Left ventricle myocardium inferior (tissue), 1 donor: ENCODE results near the gene ANK3. TPM values are rescaled to one million over a fixed set of nuclear protein-coding genes. Genes with fewer than 3 reads are reported as not detected.

Experiments
- DNase-seq: peaks from one replicate; pipeline ENCODE4 v3.0.0-alpha.2; 2020
- H3K27ac ChIP-seq: fragments of 200-600 bp; replicated peaks from 2 replicates; pipeline ENCODE4 v1.8.0; 2021
- H3K27me3 ChIP-seq: fragments of 200-600 bp; 2 replicates; pipeline ENCODE4 v1.8.0; 2021; ENCODE audit warnings: low read depth
- H3K36me3 ChIP-seq: fragments of 200-600 bp; 2 replicates; pipeline ENCODE4 v1.8.0; 2021
- H3K4me1 ChIP-seq: fragments of 200-600 bp; 2 replicates; pipeline ENCODE4 v1.8.0; 2021
- H3K4me3 ChIP-seq: fragments of 200-600 bp; 2 replicates; pipeline ENCODE4 v1.8.0; 2021; ENCODE audit warnings: mild to moderate bottlenecking, moderate library complexity
- H3K9me3 ChIP-seq: fragments of 200-600 bp; replicated peaks from 2 replicates; pipeline ENCODE4 v1.8.0; 2021
- intact Hi-C: fragments of 100-400 bp; cut with micrococcal nuclease; formaldehyde crosslinking; loops from one replicate; pipeline ENCODE4 v1.11.0; 2022
- total RNA-seq: library from RNA; stranded (reverse); fragmentation: NEBNext Ultra II Directional; extraction: Animal tissue kit (Norgen Biotek cat#: 25700); gene quantifications from one replicate; pipeline ENCODE4 v1.2.1, GENCODE V29; 2021
- TF ChIP-seq, protein P1 (sequence below): fragments of 200-600 bp; IDR thresholded peaks from 2 replicates; pipeline ENCODE4 v1.8.0; 2021; ENCODE audit warnings: antibody characterized with exemption, mild to moderate bottlenecking, borderline replicate concordance
- donor health status: DM: no; HTN: yes; CAD: no; lungs with severe emphysema.

The ANK3 gene
- total RNA-seq, 1 donor from 2014 or later, result 179 TPM

DNA sequence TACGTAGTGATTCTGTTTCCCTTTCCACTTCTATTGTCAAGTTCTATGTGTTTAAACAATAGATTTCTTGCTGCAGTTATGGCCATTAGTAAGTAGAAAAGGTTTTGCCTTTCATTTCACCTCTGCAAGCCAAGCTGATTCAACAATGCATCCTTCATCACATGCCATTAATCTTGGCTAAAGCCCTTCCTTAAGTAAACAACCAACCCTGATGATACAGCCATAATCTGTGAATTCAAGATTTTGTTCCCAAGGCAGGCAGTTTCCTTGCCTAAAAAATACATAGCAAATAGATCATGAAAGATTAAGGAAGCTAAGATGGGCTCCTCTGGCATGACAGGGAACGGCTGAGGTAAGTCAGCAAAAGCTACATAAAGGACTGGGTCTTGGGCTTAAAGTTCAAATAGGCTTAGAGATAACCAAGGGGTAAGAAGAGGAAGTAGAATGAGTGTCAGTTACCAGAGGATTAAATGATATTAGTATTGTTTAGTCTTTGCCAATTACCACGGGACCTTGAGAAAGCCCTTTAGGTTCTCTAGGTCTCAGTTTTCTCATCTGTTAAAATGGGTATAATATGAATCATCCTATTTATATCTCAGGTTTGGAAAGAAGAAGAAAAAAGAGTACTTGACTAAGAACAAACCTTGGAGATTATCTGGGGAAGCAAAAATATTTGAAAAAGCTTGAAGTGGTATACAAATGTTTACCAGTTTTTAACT is 35.9 kb upstream of the ANK3 start:
- Histone ChIP-seq H3K9me3 (no peaks in the 10 kb centered on the region), H3K36me3 (no peaks in the 10 kb centered on the region), H3K4me1 (peaks cover 39% of the 10 kb centered on the region), H3K4me3 (no peak overlapping the region), H3K27ac (no peak overlapping the region), H3K27me3 (no peaks in the 10 kb centered on the region)
- intact Hi-C loops, result no loop called here
- no peak for DNase-seq
- TF ChIP-seq, protein P1, sequence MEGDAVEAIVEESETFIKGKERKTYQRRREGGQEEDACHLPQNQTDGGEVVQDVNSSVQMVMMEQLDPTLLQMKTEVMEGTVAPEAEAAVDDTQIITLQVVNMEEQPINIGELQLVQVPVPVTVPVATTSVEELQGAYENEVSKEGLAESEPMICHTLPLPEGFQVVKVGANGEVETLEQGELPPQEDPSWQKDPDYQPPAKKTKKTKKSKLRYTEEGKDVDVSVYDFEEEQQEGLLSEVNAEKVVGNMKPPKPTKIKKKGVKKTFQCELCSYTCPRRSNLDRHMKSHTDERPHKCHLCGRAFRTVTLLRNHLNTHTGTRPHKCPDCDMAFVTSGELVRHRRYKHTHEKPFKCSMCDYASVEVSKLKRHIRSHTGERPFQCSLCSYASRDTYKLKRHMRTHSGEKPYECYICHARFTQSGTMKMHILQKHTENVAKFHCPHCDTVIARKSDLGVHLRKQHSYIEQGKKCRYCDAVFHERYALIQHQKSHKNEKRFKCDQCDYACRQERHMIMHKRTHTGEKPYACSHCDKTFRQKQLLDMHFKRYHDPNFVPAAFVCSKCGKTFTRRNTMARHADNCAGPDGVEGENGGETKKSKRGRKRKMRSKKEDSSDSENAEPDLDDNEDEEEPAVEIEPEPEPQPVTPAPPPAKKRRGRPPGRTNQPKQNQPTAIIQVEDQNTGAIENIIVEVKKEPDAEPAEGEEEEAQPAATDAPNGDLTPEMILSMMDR, result no peak

DNA sequence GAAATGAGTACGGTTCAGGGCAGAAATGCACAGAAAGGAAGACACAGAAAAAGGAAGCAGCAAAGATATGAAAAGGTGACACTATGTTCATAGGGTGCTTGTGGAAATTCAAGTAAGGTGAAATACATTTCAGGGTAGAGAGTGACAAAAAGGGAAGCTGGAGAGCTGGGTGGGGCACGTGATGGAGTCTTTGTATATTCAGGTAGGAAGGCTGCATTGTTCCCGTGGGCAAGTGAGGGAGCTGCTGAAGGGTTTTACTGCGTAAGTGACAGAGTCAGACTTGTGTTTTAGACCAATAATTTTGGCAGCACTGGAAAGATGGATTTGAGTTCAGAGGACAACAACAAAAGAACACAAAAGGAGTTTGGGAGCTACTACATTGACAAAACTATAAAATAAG is 35.3 kb upstream of the ANK3 start:
- H3K4me3 ChIP-seq, result no peak overlapping the region
- intact Hi-C loops, result no loop called here
- H3K36me3 ChIP-seq, result no peaks in the 10 kb centered on the region
- DNase-seq, result no peak
- TF ChIP-seq, protein P1, result no peak
- no peak overlapping the region for H3K27ac ChIP-seq
- no peaks in the 10 kb centered on the region for H3K9me3 ChIP-seq
- H3K4me1 ChIP-seq, result peaks cover 33% of the 10 kb centered on the region
- no peaks in the 10 kb centered on the region for H3K27me3 ChIP-seq

DNA sequence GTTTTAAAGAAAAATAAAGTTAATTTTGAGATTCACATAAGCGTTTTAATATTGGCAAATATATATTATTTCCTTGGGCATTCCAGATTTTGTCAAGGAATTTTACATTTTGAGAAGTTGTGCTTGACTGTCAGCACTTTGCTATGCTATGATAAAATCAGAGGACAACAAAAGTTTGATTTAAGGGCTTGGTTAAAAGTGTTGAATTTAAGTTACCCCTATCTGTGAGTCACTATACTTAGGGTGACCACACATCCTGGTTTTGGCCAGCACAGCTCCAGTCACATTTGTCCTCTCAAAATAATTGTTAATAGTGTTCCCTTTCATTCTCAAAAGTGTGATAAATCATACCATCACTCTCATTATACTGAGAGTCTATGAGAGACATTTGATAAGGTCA is 34.2 kb upstream of the ANK3 start:
- DNase-seq, result no peak
- no peaks in the 10 kb centered on the region for H3K27me3 ChIP-seq
- no peak overlapping the region for H3K27ac ChIP-seq
- no peaks in the 10 kb centered on the region for H3K36me3 ChIP-seq
- intact Hi-C loops, result no loop called here
- H3K4me3 ChIP-seq, result no peak overlapping the region
- H3K4me1 ChIP-seq, result peaks cover 23% of the 10 kb centered on the region
- no peaks in the 10 kb centered on the region for H3K9me3 ChIP-seq
- TF ChIP-seq, protein P1, result no peak

DNA sequence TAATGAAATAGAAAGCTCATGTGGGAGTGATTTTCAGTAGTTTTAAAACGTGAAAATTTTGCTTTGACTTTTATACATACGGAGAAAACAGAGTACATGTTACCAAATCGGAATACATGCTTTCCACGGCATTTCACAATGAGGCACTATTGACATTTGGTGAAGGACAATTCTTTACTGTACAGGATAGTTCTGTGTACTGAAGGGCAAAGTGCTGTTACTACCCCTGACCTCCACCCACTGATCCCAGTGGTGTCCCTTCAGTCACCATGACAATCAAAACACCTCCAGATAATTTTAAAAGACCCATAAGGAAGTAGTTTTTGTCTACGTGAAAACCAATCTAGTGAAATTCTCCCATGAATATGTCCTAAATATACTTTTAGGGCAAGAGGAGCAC is 33.1 kb upstream of the ANK3 start:
- no peaks in the 10 kb centered on the region for H3K27me3 ChIP-seq
- no peak for DNase-seq
- intact Hi-C loops, result no loop called here
- H3K36me3 ChIP-seq, result no peaks in the 10 kb centered on the region
- no peak overlapping the region for H3K4me3 ChIP-seq
- no peaks in the 10 kb centered on the region for H3K9me3 ChIP-seq
- H3K27ac ChIP-seq, result no peak overlapping the region
- H3K4me1 ChIP-seq, result peaks cover 14% of the 10 kb centered on the region
- TF ChIP-seq, protein P1, result no peak

DNA sequence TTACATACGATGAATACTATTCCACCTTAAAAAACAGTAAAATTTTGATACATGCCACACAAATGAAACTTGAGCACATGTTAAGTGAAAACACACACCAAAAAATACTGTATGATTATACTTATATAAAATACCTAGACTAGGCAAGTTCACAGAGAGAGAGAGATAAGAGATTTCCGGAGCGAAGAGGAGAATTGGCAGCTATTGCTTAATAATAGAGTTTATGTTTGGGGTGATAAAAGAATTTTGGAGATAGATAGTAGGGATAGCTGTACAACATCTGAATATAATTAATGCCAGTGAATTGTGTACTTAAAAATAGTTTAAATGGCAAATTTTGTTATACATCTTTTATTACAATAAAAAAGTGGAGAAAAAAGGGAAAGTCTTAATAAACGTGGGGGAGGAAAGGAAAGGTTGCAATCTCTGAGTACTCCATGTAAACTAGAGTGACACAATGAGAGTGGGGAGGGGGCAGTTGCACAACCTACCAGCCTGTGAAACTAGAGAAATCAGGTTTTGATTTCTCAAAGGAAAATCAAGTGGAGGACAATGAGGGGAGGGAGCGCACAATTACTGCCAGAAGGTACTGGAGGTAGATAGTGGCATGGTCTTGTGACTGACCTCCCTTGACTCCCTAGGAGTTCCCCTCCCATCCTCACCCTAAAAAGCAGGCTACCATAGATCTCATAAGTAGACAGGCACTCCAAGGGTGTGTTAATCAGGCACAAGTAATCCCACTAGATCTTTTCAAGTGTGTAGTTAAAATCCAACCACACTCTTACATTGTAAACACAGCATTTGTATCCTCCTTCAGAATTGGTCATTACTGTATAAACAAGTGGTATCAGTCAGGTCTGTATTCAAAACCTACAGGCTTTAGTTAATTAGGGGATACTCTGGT is 31.6 kb upstream of the ANK3 start:
- no peaks in the 10 kb centered on the region for H3K4me1 ChIP-seq
- no peaks in the 10 kb centered on the region for H3K27me3 ChIP-seq
- TF ChIP-seq, protein P1, result no peak
- intact Hi-C loops, result no loop called here
- H3K27ac ChIP-seq, result no peak overlapping the region
- H3K9me3 ChIP-seq, result no peaks in the 10 kb centered on the region
- no peak overlapping the region for H3K4me3 ChIP-seq
- DNase-seq, result no peak
- H3K36me3 ChIP-seq, result no peaks in the 10 kb centered on the region
